ENCODE measurements around the gene EHBP1.

The EHBP1 gene

GRCh38 chr2:63086687-63087086 is 381.2 kb downstream of the EHBP1 start:
- H3K79me2 ChIP-seq (ENCODE audit: insufficient read depth, low read length), result no peaks in the 10 kb centered on the region
- no peaks in the 10 kb centered on the region for H3K4me1 ChIP-seq (ENCODE audit: insufficient read depth, low read length, severe bottlenecking)
- no peak overlapping the region for H3K27ac ChIP-seq (ENCODE audit: low read depth, low read length, poor library complexity, severe bottlenecking)
- H3K4me2 ChIP-seq (ENCODE audit: low read length), result no peak overlapping the region
- no peaks in the 10 kb centered on the region for H3K27me3 ChIP-seq (ENCODE audit: insufficient read depth, low read length)
- no peak overlapping the region for H3K9ac ChIP-seq (ENCODE audit: low read length)
- H4K20me1 ChIP-seq (ENCODE audit: insufficient read depth, low read length), result no peaks in the 10 kb centered on the region
- TF ChIP-seq EZH2 (IDR thresholded peaks at IDR 0.05; ENCODE audit: borderline replicate concordance, low read length) (no peak), CTCF (IDR thresholded peaks at IDR 0.05; ENCODE audit: low read length) (no peak)
- H2AFZ ChIP-seq (ENCODE audit: low read length), result no peak overlapping the region
- H3K36me3 ChIP-seq (ENCODE audit: insufficient read depth, low read length), result no peaks in the 10 kb centered on the region
- no peak overlapping the region for H3K4me3 ChIP-seq (ENCODE audit: low read depth, low read length, poor library complexity, severe bottlenecking)
- no peaks in the 10 kb centered on the region for H3F3A ChIP-seq (ENCODE audit: insufficient read depth, low read length)
- no peaks in the 10 kb centered on the region for H3K9me2 ChIP-seq (ENCODE audit: low read depth, low read length)
- H3K9me3 ChIP-seq (ENCODE audit: low read length), result no peaks in the 10 kb centered on the region

- TF ChIP-seq EZH2 (IDR thresholded peaks at IDR 0.05; ENCODE audit: borderline replicate concordance, low read length) (no peak), CTCF (IDR thresholded peaks at IDR 0.05; ENCODE audit: low read length) (no peak)
- Histone ChIP-seq H2AFZ (ENCODE audit: low read length) (no peak overlapping the region), H3K27me3 (ENCODE audit: insufficient read depth, low read length) (no peaks in the 10 kb centered on the region), H3K36me3 (ENCODE audit: insufficient read depth, low read length) (no peaks in the 10 kb centered on the region), H3K4me1 (ENCODE audit: insufficient read depth, low read length, severe bottlenecking) (no peaks in the 10 kb centered on the region), H3K9me2 (ENCODE audit: low read depth, low read length) (no peaks in the 10 kb centered on the region), H3F3A (ENCODE audit: insufficient read depth, low read length) (no peaks in the 10 kb centered on the region), H3K9me3 (ENCODE audit: low read length) (no peaks in the 10 kb centered on the region), H4K20me1 (ENCODE audit: insufficient read depth, low read length) (no peaks in the 10 kb centered on the region), H3K79me2 (ENCODE audit: insufficient read depth, low read length) (no peaks in the 10 kb centered on the region), H3K9ac (ENCODE audit: low read length) (no peak overlapping the region), H3K4me3 (ENCODE audit: low read depth, low read length, poor library complexity, severe bottlenecking) (no peak overlapping the region), H3K27ac (ENCODE audit: low read depth, low read length, poor library complexity, severe bottlenecking) (no peak overlapping the region), H3K4me2 (ENCODE audit: low read length) (no peak overlapping the region)
Observed at GRCh38 chr2:63092401-63092800, 386.9 kb downstream of the EHBP1 start.

GRCh38 chr2:63092857-63093256 is 387.3 kb downstream of the EHBP1 start:
- TF ChIP-seq CTCF (IDR thresholded peaks at IDR 0.05; ENCODE audit: low read length) (no peak), EZH2 (IDR thresholded peaks at IDR 0.05; ENCODE audit: borderline replicate concordance, low read length) (no peak)
- no peaks in the 10 kb centered on the region for H3K27me3 ChIP-seq (ENCODE audit: insufficient read depth, low read length)
- H3K9me3 ChIP-seq (ENCODE audit: low read length), result no peaks in the 10 kb centered on the region
- no peak overlapping the region for H3K4me3 ChIP-seq (ENCODE audit: low read depth, low read length, poor library complexity, severe bottlenecking)
- no peaks in the 10 kb centered on the region for H4K20me1 ChIP-seq (ENCODE audit: insufficient read depth, low read length)
- no peak overlapping the region for H2AFZ ChIP-seq (ENCODE audit: low read length)
- no peaks in the 10 kb centered on the region for H3F3A ChIP-seq (ENCODE audit: insufficient read depth, low read length)
- H3K27ac ChIP-seq (ENCODE audit: low read depth, low read length, poor library complexity, severe bottlenecking), result no peak overlapping the region
- H3K79me2 ChIP-seq (ENCODE audit: insufficient read depth, low read length), result no peaks in the 10 kb centered on the region
- no peaks in the 10 kb centered on the region for H3K4me1 ChIP-seq (ENCODE audit: insufficient read depth, low read length, severe bottlenecking)
- no peaks in the 10 kb centered on the region for H3K36me3 ChIP-seq (ENCODE audit: insufficient read depth, low read length)
- no peak overlapping the region for H3K4me2 ChIP-seq (ENCODE audit: low read length)
- H3K9ac ChIP-seq (ENCODE audit: low read length), result no peak overlapping the region
- H3K9me2 ChIP-seq (ENCODE audit: low read depth, low read length), result no peaks in the 10 kb centered on the region
